OCI-LY1 (cell line): ENCODE data around the gene SRBD1.

ENCODE experiments used
- CTCF ChIP-seq: fragments of 200-600 bp; sonication (generic), shearing (Covaris generic); IDR thresholded peaks from 2 replicates; pipeline ENCODE4 v1.5.1; 2017; ENCODE audit warnings: mild to moderate bottlenecking, antibody characterized with exemption, low read length, moderate library complexity, mixed read lengths
- EZH2 ChIP-seq: fragments of 200-600 bp; sonication (generic), shearing (Covaris generic); IDR thresholded peaks from 2 replicates; pipeline ENCODE4 v1.8.0; 2017; ENCODE audit warnings: borderline replicate concordance, mixed run types, mild to moderate bottlenecking, antibody characterized with exemption, low read length, moderate library complexity, mixed read lengths

GRCh38 chr2:45441571-45441970 is 169.5 kb downstream of the SRBD1 start:
- TF ChIP-seq CTCF (no peak), EZH2 (no peak)
